WTC11 (cell line): ENCODE data around the gene THAP6. TPM values are rescaled to one million over a fixed set of nuclear protein-coding genes. Genes with fewer than 3 reads are reported as not detected.

ENCODE experiments used
- ATAC-seq: fragments of 200-7000 bp; cut with Tn5 transposase; 2 replicates; pipeline ENCODE4 v1.10.0; 2021; ENCODE audit warnings: mild to moderate bottlenecking, moderate library complexity
- CTCF ChIA-PET: fragments of 300-600 bp; sonication (Branson Sonifier 250); formaldehyde crosslinking; loops from one replicate; lab custom pipeline; 2021; ENCODE audit warnings: antibody characterized with exemption; lab: Charles Lee
- POLR2A ChIA-PET: fragments of 350-600 bp; sonication (Branson Sonifier 250); formaldehyde crosslinking; loops from one replicate; lab custom pipeline; 2021; ENCODE audit warnings: antibody characterized with exemption; lab: Charles Lee
- DNase-seq: peaks from one replicate; pipeline ENCODE4 v3.0.0; 2021; ENCODE audit warnings: low spot score
- H3K27ac Mint-ChIP-seq: 2 replicates; pipeline ENCODE4 v1.8.0; 2021; ENCODE audit warnings: mixed read lengths
- H3K27me3 Mint-ChIP-seq: 2 replicates; pipeline ENCODE4 v1.8.0; 2021; ENCODE audit warnings: low read depth, mild to moderate bottlenecking, moderate library complexity, mixed read lengths
- H3K36me3 Mint-ChIP-seq: 2 replicates; pipeline ENCODE4 v1.8.0; 2021; ENCODE audit warnings: mixed read lengths
- H3K4me1 Mint-ChIP-seq: 2 replicates; pipeline ENCODE4 v1.8.0; 2022; ENCODE audit warnings: mixed read lengths
- H3K4me3 Mint-ChIP-seq: 2 replicates; pipeline ENCODE4 v1.8.0; 2021; ENCODE audit warnings: mild to moderate bottlenecking, moderate library complexity, mixed read lengths
- H3K9me3 Mint-ChIP-seq: 2 replicates; pipeline ENCODE4 v1.8.0; 2021; ENCODE audit warnings: mixed read lengths
- AFF4 ChIP-seq: sonication (generic); formaldehyde crosslinking; IDR thresholded peaks from 2 replicates; pipeline ENCODE4 v1.8.1; 2023; ENCODE audit warnings: mild to moderate bottlenecking, missing genetic modification reagents, borderline replicate concordance
- CREM ChIP-seq: sonication (generic); formaldehyde crosslinking; IDR thresholded peaks from 2 replicates; pipeline ENCODE4 v1.8.1; 2022; ENCODE audit warnings: mild to moderate bottlenecking, missing genetic modification reagents, moderate library complexity
- ELF4 ChIP-seq: sonication (generic); formaldehyde crosslinking; IDR thresholded peaks from 2 replicates; pipeline ENCODE4 v1.8.1; 2022; ENCODE audit warnings: low read depth, mild to moderate bottlenecking, moderate library complexity, missing genetic modification reagents
- ETV6 ChIP-seq: sonication (generic); formaldehyde crosslinking; IDR thresholded peaks from 2 replicates; pipeline ENCODE4 v1.8.1; 2022; ENCODE audit warnings: mild to moderate bottlenecking, missing genetic modification reagents
- HMGA2 ChIP-seq: fragments of 250-450 bp; sonication (Bioruptor Pico); IDR thresholded peaks from 2 replicates; pipeline ENCODE4 v1.4.0; 2021; ENCODE audit warnings: mild to moderate bottlenecking, moderate library complexity
- JUN ChIP-seq: sonication (generic); formaldehyde crosslinking; IDR thresholded peaks from 2 replicates; pipeline ENCODE4 v1.8.0; 2023; ENCODE audit warnings: mild to moderate bottlenecking, missing genetic modification reagents
- NFATC4 ChIP-seq: fragments of 250-450 bp; sonication (Bioruptor Pico); IDR thresholded peaks from 2 replicates; pipeline ENCODE4 v1.9.0; 2021; ENCODE audit warnings: mild to moderate bottlenecking
- PRRX2 ChIP-seq: fragments of 250-450 bp; sonication (Bioruptor Pico); IDR thresholded peaks from 2 replicates; pipeline ENCODE4 v1.8.0; 2021; ENCODE audit warnings: mild to moderate bottlenecking
- SP1 ChIP-seq: sonication (generic); formaldehyde crosslinking; conservative IDR thresholded peaks from 2 replicates; pipeline ENCODE4 v1.8.1; 2022; ENCODE audit warnings: missing genetic modification reagents
- ZBTB21 ChIP-seq: sonication (generic); formaldehyde crosslinking; IDR thresholded peaks from 2 replicates; pipeline ENCODE4 v1.8.1; 2023; ENCODE audit warnings: mild to moderate bottlenecking, missing genetic modification reagents, borderline replicate concordance
- ZNF121 ChIP-seq: sonication (generic); formaldehyde crosslinking; IDR thresholded peaks from 2 replicates; pipeline ENCODE4 v1.8.0; 2023; ENCODE audit warnings: missing genetic modification reagents
- ZNF232 ChIP-seq: sonication (generic); formaldehyde crosslinking; IDR thresholded peaks from 2 replicates; pipeline ENCODE4 v1.8.0; 2022; ENCODE audit warnings: mild to moderate bottlenecking, missing genetic modification reagents
- ZNF263 ChIP-seq: sonication (generic); formaldehyde crosslinking; IDR thresholded peaks from 2 replicates; pipeline ENCODE4 v1.8.1; 2022; ENCODE audit warnings: low read depth, mild to moderate bottlenecking, moderate library complexity, missing genetic modification reagents
- ZNF532 ChIP-seq: fragments of 250-450 bp; sonication (Bioruptor Pico); IDR thresholded peaks from 2 replicates; pipeline ENCODE4 v1.9.0; 2021; ENCODE audit warnings: mild to moderate bottlenecking, borderline replicate concordance
- ZSCAN18 ChIP-seq: fragments of 250-450 bp; sonication (Bioruptor Pico); IDR thresholded peaks from 2 replicates; pipeline ENCODE4 v2.1.2; 2022; ENCODE audit warnings: mild to moderate bottlenecking, moderate library complexity
- total RNA-seq: library from RNA; stranded (reverse); gene quantifications from 3 replicates; pipeline ENCODE4 v1.2.3, GENCODE V29; 2021
- TF ChIP-seq, protein P1 (sequence below): fragments of 200-600 bp; IDR thresholded peaks from 2 replicates; pipeline ENCODE4 v1.8.0; 2022; ENCODE audit warnings: antibody characterized with exemption
- TF ChIP-seq, protein P2 (sequence below): fragments of 250-450 bp; sonication (Bioruptor Pico); IDR thresholded peaks from 2 replicates; pipeline ENCODE4 v1.9.0; 2021; ENCODE audit warnings: mild to moderate bottlenecking
- TF ChIP-seq, protein P3 (sequence below): sonication (generic); formaldehyde crosslinking; IDR thresholded peaks from 2 replicates; pipeline ENCODE4 v1.8.1; 2023; ENCODE audit warnings: mild to moderate bottlenecking, moderate library complexity, missing genetic modification reagents
- TF ChIP-seq, protein P4 (sequence below): sonication (generic); formaldehyde crosslinking; IDR thresholded peaks from 2 replicates; pipeline ENCODE4 v1.8.1; 2023; ENCODE audit warnings: mild to moderate bottlenecking, missing genetic modification reagents, moderate library complexity

Gene THAP6
- total RNA-seq, 1 experiment from 2014 or later: 13.3 TPM

DNA sequence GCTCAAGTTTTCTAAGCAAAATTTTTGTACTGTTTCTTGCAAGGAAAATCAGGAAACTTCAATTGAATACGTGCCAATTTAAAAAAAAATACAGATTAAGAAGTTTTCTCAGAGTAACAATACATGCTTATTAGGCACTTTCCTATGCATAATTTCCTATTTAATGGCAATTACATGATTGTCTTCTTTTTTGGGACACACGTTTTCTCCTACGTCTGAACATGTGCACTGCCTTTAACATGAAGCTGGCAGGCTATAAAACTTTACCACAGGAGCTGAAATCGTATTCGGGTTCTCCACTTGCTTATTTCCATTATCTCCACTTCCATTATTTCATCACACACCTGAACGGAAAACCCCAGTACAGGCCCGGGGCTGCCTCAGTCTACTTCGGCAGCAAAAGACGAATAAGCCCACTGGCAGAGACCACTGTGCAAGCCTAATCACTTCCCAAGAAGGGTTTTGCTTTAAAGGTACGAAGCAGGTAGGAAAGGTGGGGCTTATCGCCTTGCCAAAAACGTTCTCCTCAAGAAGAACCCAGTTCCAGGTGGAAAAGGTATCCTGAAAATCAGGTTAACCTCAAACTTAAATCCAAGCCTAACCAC is 645 bp upstream of the THAP6 start:
- TF ChIP-seq JUN (CRISPR knock-in tag) (no peak), ZBTB21 (no peak), AFF4 (CRISPR knock-in tag) (no peak), PRRX2 (CRISPR knock-in tag) (no peak), ZNF232 (CRISPR knock-in tag) (no peak; the same call in 1 of the 2 replicates), NFATC4 (CRISPR knock-in tag) (no peak), ZSCAN18 (CRISPR knock-in tag) (no peak), ZNF532 (CRISPR knock-in tag) (no peak), ZNF263 (CRISPR knock-in tag) (no peak), CREM (CRISPR knock-in tag) (no peak), ZNF121 (CRISPR knock-in tag) (no peak), ELF4 (CRISPR knock-in tag) (no peak), ETV6 (CRISPR knock-in tag) (no peak; the same call in 1 of the 2 replicates), HMGA2 (CRISPR knock-in tag) (no peak), SP1 (CRISPR knock-in tag) (no peak)
- TF ChIP-seq, protein P1, sequence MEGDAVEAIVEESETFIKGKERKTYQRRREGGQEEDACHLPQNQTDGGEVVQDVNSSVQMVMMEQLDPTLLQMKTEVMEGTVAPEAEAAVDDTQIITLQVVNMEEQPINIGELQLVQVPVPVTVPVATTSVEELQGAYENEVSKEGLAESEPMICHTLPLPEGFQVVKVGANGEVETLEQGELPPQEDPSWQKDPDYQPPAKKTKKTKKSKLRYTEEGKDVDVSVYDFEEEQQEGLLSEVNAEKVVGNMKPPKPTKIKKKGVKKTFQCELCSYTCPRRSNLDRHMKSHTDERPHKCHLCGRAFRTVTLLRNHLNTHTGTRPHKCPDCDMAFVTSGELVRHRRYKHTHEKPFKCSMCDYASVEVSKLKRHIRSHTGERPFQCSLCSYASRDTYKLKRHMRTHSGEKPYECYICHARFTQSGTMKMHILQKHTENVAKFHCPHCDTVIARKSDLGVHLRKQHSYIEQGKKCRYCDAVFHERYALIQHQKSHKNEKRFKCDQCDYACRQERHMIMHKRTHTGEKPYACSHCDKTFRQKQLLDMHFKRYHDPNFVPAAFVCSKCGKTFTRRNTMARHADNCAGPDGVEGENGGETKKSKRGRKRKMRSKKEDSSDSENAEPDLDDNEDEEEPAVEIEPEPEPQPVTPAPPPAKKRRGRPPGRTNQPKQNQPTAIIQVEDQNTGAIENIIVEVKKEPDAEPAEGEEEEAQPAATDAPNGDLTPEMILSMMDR: no peak
- TF ChIP-seq, protein P2, sequence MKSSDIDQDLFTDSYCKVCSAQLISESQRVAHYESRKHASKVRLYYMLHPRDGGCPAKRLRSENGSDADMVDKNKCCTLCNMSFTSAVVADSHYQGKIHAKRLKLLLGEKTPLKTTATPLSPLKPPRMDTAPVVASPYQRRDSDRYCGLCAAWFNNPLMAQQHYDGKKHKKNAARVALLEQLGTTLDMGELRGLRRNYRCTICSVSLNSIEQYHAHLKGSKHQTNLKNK (CRISPR knock-in tag): no peak
- TF ChIP-seq, protein P3, sequence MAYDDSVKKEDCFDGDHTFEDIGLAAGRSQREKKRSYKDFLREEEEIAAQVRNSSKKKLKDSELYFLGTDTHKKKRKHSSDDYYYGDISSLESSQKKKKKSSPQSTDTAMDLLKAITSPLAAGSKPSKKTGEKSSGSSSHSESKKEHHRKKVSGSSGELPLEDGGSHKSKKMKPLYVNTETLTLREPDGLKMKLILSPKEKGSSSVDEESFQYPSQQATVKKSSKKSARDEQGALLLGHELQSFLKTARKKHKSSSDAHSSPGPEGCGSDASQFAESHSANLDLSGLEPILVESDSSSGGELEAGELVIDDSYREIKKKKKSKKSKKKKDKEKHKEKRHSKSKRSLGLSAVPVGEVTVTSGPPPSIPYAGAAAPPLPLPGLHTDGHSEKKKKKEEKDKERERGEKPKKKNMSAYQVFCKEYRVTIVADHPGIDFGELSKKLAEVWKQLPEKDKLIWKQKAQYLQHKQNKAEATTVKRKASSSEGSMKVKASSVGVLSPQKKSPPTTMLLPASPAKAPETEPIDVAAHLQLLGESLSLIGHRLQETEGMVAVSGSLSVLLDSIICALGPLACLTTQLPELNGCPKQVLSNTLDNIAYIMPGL (CRISPR knock-in tag): no peak
- TF ChIP-seq, protein P4, sequence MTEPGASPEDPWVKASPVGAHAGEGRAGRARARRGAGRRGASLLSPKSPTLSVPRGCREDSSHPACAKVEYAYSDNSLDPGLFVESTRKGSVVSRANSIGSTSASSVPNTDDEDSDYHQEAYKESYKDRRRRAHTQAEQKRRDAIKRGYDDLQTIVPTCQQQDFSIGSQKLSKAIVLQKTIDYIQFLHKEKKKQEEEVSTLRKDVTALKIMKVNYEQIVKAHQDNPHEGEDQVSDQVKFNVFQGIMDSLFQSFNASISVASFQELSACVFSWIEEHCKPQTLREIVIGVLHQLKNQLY (CRISPR knock-in tag): no peak
- ChIA-PET CTCF (interaction anchor here (1.7 kb wide), 1 partner anchor 42 kb away, joined by 4 read pairs; the partner anchor contains the start of gene ODAPH), POLR2A (interaction anchor here (0.6 kb wide), 1 partner anchor 351 kb away, joined by 3 read pairs; no protein-coding TSS in a partner anchor)
- Mint-ChIP-seq H3K27ac (peak overlapping the region; percentile 71), H3K36me3 (peaks cover 33% of the 10 kb centered on the region), H3K27me3 (no peaks in the 10 kb centered on the region), H3K4me3 (no peak overlapping the region), H3K9me3 (peaks cover 5% of the 10 kb centered on the region), H3K4me1 (peaks cover 27% of the 10 kb centered on the region)
- ATAC-seq (no peak), DNase-seq (no peak)
